Fibroblast of lung (primary cell): ENCODE measurements around the gene GNLY. TPM values are rescaled to one million over a fixed set of nuclear protein-coding genes. Genes with fewer than 3 reads are reported as not detected.

Experiments
- DNase-seq, 2 donors: peaks; one replicate each; pipeline versions ENCODE4 v3.0.0 to v3.0.0-alpha.2; 2010; ENCODE audit warnings: low read depth in 2 of 2
- H2AFZ ChIP-seq: 2 replicates; pipeline ENCODE4 v1.5.1; 2012; ENCODE audit warnings: low read length, control low read depth, inconsistent platforms
- H3K27ac ChIP-seq: 2 replicates; pipeline ENCODE4 v1.5.1; 2011; ENCODE audit warnings: low read length, control low read depth; ENCODE audit not compliant: insufficient read depth
- H3K27me3 ChIP-seq: 2 replicates; pipeline ENCODE4 v1.5.1; 2011; ENCODE audit warnings: mild to moderate bottlenecking, low read length; ENCODE audit not compliant: control insufficient read depth, insufficient read depth
- H3K36me3 ChIP-seq: 2 replicates; pipeline ENCODE4 v1.5.1; 2011; ENCODE audit warnings: low read length; ENCODE audit not compliant: control insufficient read depth, insufficient read depth
- H3K4me1 ChIP-seq: 2 replicates; pipeline ENCODE4 v1.5.1; 2011; ENCODE audit warnings: low read length; ENCODE audit not compliant: control insufficient read depth, insufficient read depth; ENCODE audit errors: extremely low read depth
- H3K4me2 ChIP-seq: 2 replicates; pipeline ENCODE4 v1.5.1; 2011; ENCODE audit warnings: low read length, control low read depth; ENCODE audit not compliant: insufficient read depth; ENCODE audit errors: extremely low read depth
- H3K4me3 ChIP-seq, 4 experiments: fragments of 200-600 bp in 1 of 4; sonication (generic) in 1 of 4; replicated peaks in 1 of 4; 2 replicates each; pipeline ENCODE4 v1.5.1; 2011 to 2016; ENCODE audit warnings: low read length in 4 of 4, low read depth in 3 of 4, mild to moderate bottlenecking in 3 of 4, control low read depth in 2 of 4, inconsistent platforms in 1 of 4, mixed read lengths in 1 of 4; ENCODE audit not compliant: insufficient read depth in 1 of 4; ENCODE audit errors: control extremely low read depth in 1 of 4
- H3K79me2 ChIP-seq: 2 replicates; pipeline ENCODE4 v1.5.1; 2012; ENCODE audit warnings: mild to moderate bottlenecking, low read length, inconsistent platforms; ENCODE audit not compliant: control insufficient read depth, insufficient read depth
- H3K9ac ChIP-seq: 2 replicates; pipeline ENCODE4 v1.5.1; 2011; ENCODE audit warnings: mild to moderate bottlenecking, low read length, control low read depth; ENCODE audit not compliant: insufficient read depth
- H3K9me3 ChIP-seq: 2 replicates; pipeline ENCODE4 v1.5.1; 2012; ENCODE audit warnings: low read depth, low read length; ENCODE audit not compliant: control insufficient read depth, insufficient read depth
- H4K20me1 ChIP-seq: 2 replicates; pipeline ENCODE4 v1.5.1; 2011; ENCODE audit warnings: low read length; ENCODE audit not compliant: control insufficient read depth, insufficient read depth; ENCODE audit errors: extremely low read depth
- EZH2 ChIP-seq: IDR thresholded peaks from 2 replicates; pipeline ENCODE4 v1.5.1; 2012; ENCODE audit warnings: low read length, control low read depth, mild to moderate bottlenecking; ENCODE audit errors: missing control alignments
- polyA plus RNA-seq, 2 donors: library from polyadenylated mRNA; depleted of rRNA in 1 of 2; stranded (reverse) in 1 of 2; unstranded in 1 of 2; fragments of >200 nt; gene quantifications; 2 replicates each; pipeline ENCODE4 v1.2.1, GENCODE V29; 2011 to 2012; ENCODE audit warnings: missing spikeins in 1 of 2
- total RNA-seq: library from RNA; depleted of rRNA; stranded (reverse); fragments of >200 nt; gene quantifications from 2 replicates; pipeline ENCODE4 v1.2.1, GENCODE V29; 2014
- TF ChIP-seq, protein P1 (sequence below), 2 donors: IDR thresholded peaks in 1 of 2; conservative IDR thresholded peaks in 1 of 2; 1 replicate in 1 of 2; 2 replicates in 1 of 2; pipeline ENCODE4 v1.5.1; 2011 to 2012; ENCODE audit warnings: low read length in 2 of 2, control low read depth in 1 of 2, inconsistent platforms in 1 of 2, low read depth in 1 of 2, mild to moderate bottlenecking in 1 of 2

The GNLY gene
- total and polyA plus RNA-seq, 2 donors (not counting 1 experiment from before 2014, with no cell fraction given), result under 0.01 TPM; not detected in 1

DNA sequence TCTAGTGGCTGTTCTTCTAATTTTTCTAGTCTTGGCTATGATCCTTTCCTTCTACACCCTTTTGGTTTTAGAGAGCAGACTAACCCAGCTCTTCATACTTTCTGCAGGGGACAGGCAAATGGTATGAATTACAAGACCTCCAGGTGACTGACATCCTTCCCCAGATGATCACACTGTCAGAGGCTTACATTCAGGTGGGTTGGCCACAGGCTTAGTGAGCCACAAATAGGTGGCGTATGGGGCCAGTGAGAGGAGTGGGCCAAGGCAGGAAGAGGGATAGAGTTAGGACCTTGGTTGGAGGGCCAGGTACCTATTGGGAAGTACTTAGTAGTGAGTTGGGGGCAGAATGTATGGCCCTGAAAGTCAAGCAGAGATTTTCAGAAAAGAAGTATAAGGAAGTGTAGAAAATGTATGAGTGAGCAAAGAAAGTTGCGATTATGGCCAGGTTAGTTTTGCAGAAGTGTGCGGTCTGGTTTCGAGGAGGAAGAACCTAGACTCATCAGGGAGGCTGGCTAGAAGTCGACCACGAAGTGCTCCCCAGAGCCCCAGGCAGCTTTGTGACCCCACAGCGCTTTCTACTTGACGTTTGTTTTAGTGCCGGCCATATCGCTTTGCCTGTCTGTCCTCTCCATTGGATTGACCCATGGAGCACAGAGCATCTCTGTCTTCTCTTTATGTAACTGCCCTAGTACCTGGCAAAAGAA lies 46.2 kb upstream of the GNLY start:
- Histone ChIP-seq H3K4me2 (no peak overlapping the region), H4K20me1 (no peaks in the 10 kb centered on the region), H3K9me3 (no peaks in the 10 kb centered on the region), H3K4me3 (no peak overlapping the region), H3K36me3 (peaks cover 9% of the 10 kb centered on the region), H3K27me3 (no peaks in the 10 kb centered on the region), H3K27ac (no peak overlapping the region), H3K79me2 (no peaks in the 10 kb centered on the region), H2AFZ (no peak overlapping the region), H3K9ac (no peak overlapping the region), H3K4me1 (peaks cover 26% of the 10 kb centered on the region)
- no peak for DNase-seq
- TF ChIP-seq, protein P1, sequence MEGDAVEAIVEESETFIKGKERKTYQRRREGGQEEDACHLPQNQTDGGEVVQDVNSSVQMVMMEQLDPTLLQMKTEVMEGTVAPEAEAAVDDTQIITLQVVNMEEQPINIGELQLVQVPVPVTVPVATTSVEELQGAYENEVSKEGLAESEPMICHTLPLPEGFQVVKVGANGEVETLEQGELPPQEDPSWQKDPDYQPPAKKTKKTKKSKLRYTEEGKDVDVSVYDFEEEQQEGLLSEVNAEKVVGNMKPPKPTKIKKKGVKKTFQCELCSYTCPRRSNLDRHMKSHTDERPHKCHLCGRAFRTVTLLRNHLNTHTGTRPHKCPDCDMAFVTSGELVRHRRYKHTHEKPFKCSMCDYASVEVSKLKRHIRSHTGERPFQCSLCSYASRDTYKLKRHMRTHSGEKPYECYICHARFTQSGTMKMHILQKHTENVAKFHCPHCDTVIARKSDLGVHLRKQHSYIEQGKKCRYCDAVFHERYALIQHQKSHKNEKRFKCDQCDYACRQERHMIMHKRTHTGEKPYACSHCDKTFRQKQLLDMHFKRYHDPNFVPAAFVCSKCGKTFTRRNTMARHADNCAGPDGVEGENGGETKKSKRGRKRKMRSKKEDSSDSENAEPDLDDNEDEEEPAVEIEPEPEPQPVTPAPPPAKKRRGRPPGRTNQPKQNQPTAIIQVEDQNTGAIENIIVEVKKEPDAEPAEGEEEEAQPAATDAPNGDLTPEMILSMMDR (conservative IDR thresholded peaks at IDR 0.05 in 1 of 2, IDR thresholded peaks at IDR 0.05 in 1 of 2; ENCODE audit: low read depth in 1 of 2, low read length in 2 of 2), result no peak
- TF ChIP-seq EZH2, result no peak

- peaks cover 9% of the 10 kb centered on the region for H3K36me3 ChIP-seq
- no peaks in the 10 kb centered on the region for H3K79me2 ChIP-seq
- no peak overlapping the region for H3K4me3 ChIP-seq
- no peaks in the 10 kb centered on the region for H4K20me1 ChIP-seq
- TF ChIP-seq EZH2, result no peak
- TF ChIP-seq, protein P1 (conservative IDR thresholded peaks at IDR 0.05 in 1 of 2, IDR thresholded peaks at IDR 0.05 in 1 of 2; ENCODE audit: low read depth in 1 of 2, low read length in 2 of 2), result peak; percentile 64 to 69
- no peaks in the 10 kb centered on the region for H3K27me3 ChIP-seq
- H3K9me3 ChIP-seq, result no peaks in the 10 kb centered on the region
- H3K9ac ChIP-seq, result no peak overlapping the region
- DNase-seq, result peak; percentile 35 to 80
- H3K27ac ChIP-seq, result peak overlapping the region; percentile 85
- no peak overlapping the region for H2AFZ ChIP-seq
- peaks cover 32% of the 10 kb centered on the region for H3K4me1 ChIP-seq
- no peak overlapping the region for H3K4me2 ChIP-seq
Measured at GRCh38 chr2:85648619-85649018, 45.5 kb upstream of the GNLY start.

DNA sequence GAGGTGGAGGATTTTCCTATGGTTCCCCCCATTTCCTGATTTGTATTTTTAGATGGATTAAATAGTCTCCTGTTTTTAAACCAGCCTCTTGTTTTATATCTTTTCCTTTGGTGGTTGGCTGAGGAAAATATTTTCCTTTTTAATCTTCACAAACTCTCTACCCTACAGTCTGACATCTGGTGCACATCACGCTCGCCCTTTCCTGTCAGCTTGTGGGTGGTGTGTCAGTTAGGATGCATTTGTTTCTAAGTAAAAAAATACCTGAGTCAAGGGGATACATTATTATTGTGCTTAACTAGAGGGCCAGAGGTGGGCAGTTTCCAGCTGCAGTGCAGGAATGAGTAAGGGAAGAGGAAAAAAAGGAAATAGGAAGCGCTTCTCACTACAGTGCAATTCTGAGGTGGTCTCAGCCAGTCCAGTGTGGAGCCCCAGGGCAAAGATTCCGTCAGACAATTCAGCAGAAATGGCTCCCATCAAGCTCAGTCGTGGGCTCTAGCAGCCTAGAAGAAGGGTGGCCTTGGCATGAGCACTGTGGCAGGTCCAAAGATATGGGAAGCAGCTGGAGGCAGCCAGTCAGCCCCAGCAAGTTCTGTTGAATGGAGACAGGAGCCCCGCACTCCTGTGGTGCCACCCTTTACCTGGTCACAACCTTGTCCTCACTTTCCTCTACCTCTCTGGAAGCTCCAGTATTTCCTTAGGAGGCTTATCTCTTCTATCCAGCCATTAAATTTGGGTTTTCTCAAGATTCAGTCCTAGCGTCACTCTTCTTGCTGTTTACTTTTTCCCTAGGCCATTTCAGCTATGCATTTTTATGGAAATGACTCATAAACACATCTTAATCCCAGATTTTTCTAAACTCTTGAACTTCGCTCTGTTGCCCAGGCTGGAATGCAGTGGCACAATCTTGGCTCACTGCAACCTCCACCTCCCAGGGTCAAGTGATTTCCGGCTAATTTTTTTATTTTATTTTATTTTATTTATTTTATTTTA lies 44.7 kb upstream of the GNLY start:
- H3K79me2 ChIP-seq, result no peaks in the 10 kb centered on the region
- H3K27me3 ChIP-seq, result no peaks in the 10 kb centered on the region
- no peak overlapping the region for H3K9ac ChIP-seq
- peaks cover 7% of the 10 kb centered on the region for H3K36me3 ChIP-seq
- no peak overlapping the region for H3K4me3 ChIP-seq
- no peaks in the 10 kb centered on the region for H4K20me1 ChIP-seq
- peaks cover 35% of the 10 kb centered on the region for H3K4me1 ChIP-seq
- TF ChIP-seq, protein P1 (conservative IDR thresholded peaks at IDR 0.05 in 1 of 2, IDR thresholded peaks at IDR 0.05 in 1 of 2; ENCODE audit: low read depth in 1 of 2, low read length in 2 of 2), result no peak
- no peak for TF ChIP-seq EZH2
- no peaks in the 10 kb centered on the region for H3K9me3 ChIP-seq
- H2AFZ ChIP-seq, result no peak overlapping the region
- peak overlapping the region; percentile 69 for H3K4me2 ChIP-seq
- peak overlapping the region; percentile 85 for H3K27ac ChIP-seq
- DNase-seq, result peak; percentile 51 to 83
